ENCODE results near the gene LY86.

DNA sequence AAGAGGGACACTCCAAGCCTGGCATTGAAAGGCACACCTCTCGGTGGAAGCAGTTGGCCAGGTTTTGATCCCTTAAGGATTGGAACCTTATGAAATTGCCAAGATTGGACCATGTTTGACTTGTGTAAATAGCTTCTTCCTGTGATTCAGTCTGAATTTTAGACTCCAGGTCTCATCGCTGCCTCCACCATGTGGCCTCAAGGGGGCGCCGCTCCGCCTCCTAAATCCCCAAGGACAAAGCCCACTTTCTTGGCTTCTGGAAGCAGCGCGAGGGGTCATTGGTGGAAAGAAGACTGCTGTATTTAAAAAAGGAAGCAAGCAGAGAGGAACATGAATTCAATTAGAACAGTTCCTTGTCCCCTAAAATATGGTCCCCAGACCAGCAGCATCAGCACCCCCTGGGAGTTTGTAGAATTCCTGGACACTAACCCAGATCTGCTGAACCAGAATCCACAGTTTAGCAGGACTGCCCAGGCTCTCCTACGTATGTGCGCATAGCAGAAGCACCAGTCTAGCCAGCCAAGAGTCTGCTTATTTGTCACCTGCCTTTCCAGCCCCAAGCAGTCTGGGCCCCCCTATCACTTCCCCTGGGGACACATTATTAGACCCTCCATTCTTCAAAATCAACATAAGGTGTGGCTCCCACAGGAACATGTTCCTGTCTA is 108.5 kb downstream of the LY86 start:
- TF ChIP-seq CTCF (IDR thresholded peaks at IDR 0.05; ENCODE audit: poor library complexity, severe bottlenecking) (no peak), MXI1 (conservative IDR thresholded peaks at IDR 0.05; ENCODE audit: poor library complexity, severe bottlenecking) (no peak), REST (IDR thresholded peaks at IDR 0.05; ENCODE audit: borderline replicate concordance) (no peak), POLR2AphosphoS5 (IDR thresholded peaks at IDR 0.05) (no peak), RAD21 (conservative IDR thresholded peaks at IDR 0.05) (no peak), TAF1 (IDR thresholded peaks at IDR 0.05; ENCODE audit: low read depth) (no peak), SMC3 (conservative IDR thresholded peaks at IDR 0.05; ENCODE audit: poor library complexity) (no peak), EZH2 (IDR thresholded peaks at IDR 0.05; ENCODE audit: borderline replicate concordance, insufficient read depth, low read length, poor library complexity, severe bottlenecking) (no peak)

Measured in neural cell (in vitro differentiated cells).